K562 (cell line): ENCODE data around the gene HOMEZ. TPM values are rescaled to one million over a fixed set of nuclear protein-coding genes. Genes with fewer than 3 reads are reported as not detected.

Source experiments
- ADNP ChIP-seq: fragments of 200-800 bp; sonication (Bioruptor generic); IDR thresholded peaks from 2 replicates; pipeline ENCODE4 v1.6.1; 2016; ENCODE audit warnings: missing genetic modification characterization, missing compliant biosample characterization
- ATF6 ChIP-seq: sonication (generic); formaldehyde crosslinking; IDR thresholded peaks from 2 replicates; pipeline ENCODE4 v1.4.0; 2020; ENCODE audit warnings: mild to moderate bottlenecking, missing genetic modification reagents
- CREBBP ChIP-seq: IDR thresholded peaks from one replicate; pipeline ENCODE4 v1.6.1; 2012; ENCODE audit warnings: low read depth, mild to moderate bottlenecking, control low read depth, inconsistent platforms, low read length
- DNMT1 ChIP-seq: fragments of 450-650 bp; IDR thresholded peaks from 2 replicates; pipeline ENCODE4 v1.6.1; 2016; ENCODE audit warnings: antibody characterized with exemption, mild to moderate bottlenecking
- ETV6 ChIP-seq, 3 experiments: fragments of 150-350 bp in 1 of 3; sonication (generic) in 1 of 3; formaldehyde crosslinking in 1 of 3; IDR thresholded peaks; 2 replicates each; pipeline versions ENCODE4 v1.6.1 to v1.8.0; 2014 to 2022; ENCODE audit warnings: borderline replicate concordance in 2 of 3, low read depth in 2 of 3, antibody characterized with exemption in 1 of 3, low read length in 1 of 3, mild to moderate bottlenecking in 1 of 3, missing genetic modification reagents in 1 of 3
- KAT7 ChIP-seq: sonication (generic); formaldehyde crosslinking; IDR thresholded peaks from 2 replicates; pipeline ENCODE4 v1.8.0; 2022; ENCODE audit warnings: missing genetic modification reagents, mild to moderate bottlenecking, borderline replicate concordance
- MYC ChIP-seq, 2 experiments: fragments of 250-450 bp in 1 of 2; sonication (Bioruptor Pico) in 1 of 2; IDR thresholded peaks; 2 replicates each; pipeline versions ENCODE4 v1.5.1 to v1.6.1; 2012 to 2021; ENCODE audit warnings: low read depth in 2 of 2, borderline replicate concordance in 1 of 2, improper control_type of control experiment in 1 of 2, low read length in 1 of 2, mild to moderate bottlenecking in 1 of 2, moderate library complexity in 1 of 2
- OTX1 ChIP-seq: fragments of 450-650 bp; formaldehyde crosslinking; IDR thresholded peaks from 2 replicates; pipeline ENCODE4 v1.4.0; 2022; ENCODE audit warnings: mild to moderate bottlenecking
- PRMT5 ChIP-seq: sonication (generic); formaldehyde crosslinking; IDR thresholded peaks from 2 replicates; pipeline ENCODE4 v1.5.0; 2020; ENCODE audit warnings: missing genetic modification reagents
- RBM25 ChIP-seq: fragments of 200-400 bp; formaldehyde crosslinking; IDR thresholded peaks from 2 replicates; pipeline ENCODE4 v1.6.1; 2018; ENCODE audit warnings: low read length, low read depth, moderate library complexity; ENCODE audit not compliant: severe bottlenecking
- SRSF3 ChIP-seq: fragments of 200-400 bp; formaldehyde crosslinking; IDR thresholded peaks from 2 replicates; pipeline ENCODE4 v1.6.1; 2016; ENCODE audit warnings: mild to moderate bottlenecking, low read length, moderate library complexity; ENCODE audit not compliant: insufficient read depth
- TCF7 ChIP-seq: sonication (generic); IDR thresholded peaks from 2 replicates; pipeline ENCODE4 v1.6.1; 2016; ENCODE audit warnings: antibody characterized with exemption, borderline replicate concordance
- TRIM25 ChIP-seq: fragments of 450-650 bp; IDR thresholded peaks from 2 replicates; pipeline ENCODE4 v1.7.0; 2016; ENCODE audit warnings: borderline replicate concordance
- TSHZ1 ChIP-seq: fragments of 250-450 bp; sonication (Bioruptor Pico); IDR thresholded peaks from 2 replicates; pipeline ENCODE4 v1.4.0; 2020; ENCODE audit warnings: mild to moderate bottlenecking, moderate library complexity
- ZBTB17 ChIP-seq: fragments of 450-650 bp; formaldehyde crosslinking; IDR thresholded peaks from 2 replicates; pipeline ENCODE4 v1.4.0; 2020; ENCODE audit warnings: mild to moderate bottlenecking
- ZBTB2 ChIP-seq: fragments of 450-650 bp; IDR thresholded peaks from 2 replicates; pipeline ENCODE4 v1.6.1; 2016; ENCODE audit warnings: antibody characterized with exemption
- ZNF695 ChIP-seq: fragments of 450-650 bp; formaldehyde crosslinking; IDR thresholded peaks from 2 replicates; pipeline ENCODE4 v1.4.0; 2020; ENCODE audit warnings: mild to moderate bottlenecking, moderate library complexity
- polyA plus RNA-seq, 8 experiments: library from polyadenylated mRNA; depleted of rRNA in 4 of 8; stranded (reverse) in 5 of 8; unstranded in 3 of 8; fragments of >200 nt; fragmentation: Nextera tagmentation in 2 of 8; fragmentation: Illumina TruSeq in 1 of 8; extraction: Ambion mirVana in 2 of 8; extraction: Trizol in 1 of 8; gene quantifications; 2 replicates each; pipeline versions ENCODE4 v1.2.1 to v1.2.3, GENCODE V29; 2011 to 2014; ENCODE audit warnings: inconsistent platforms in 1 of 8, missing spikeins in 1 of 8
- total RNA-seq, 7 experiments: library from RNA; depleted of rRNA in 6 of 7; stranded (reverse); fragments of >200 nt in 6 of 7; fragmentation: Illumina TruSeq in 2 of 7; extraction: Trizol in 2 of 7; gene quantifications; 2 replicates each; pipeline versions ENCODE4 v1.2.1 to v1.2.3, GENCODE V29; 2011 to 2021; ENCODE audit warnings: low replicate concordance in 1 of 7

HOMEZ gene
- total and polyA plus RNA-seq, 9 of the 15 experiments (the other 6 are each of a cell fraction or from before 2014, with no cell fraction given), result 3.0 to 30.2 (median 16.9) TPM

GRCh38 chr14:23302290-23303225, 16.6 kb upstream of the HOMEZ start, which contains the start of gene PPP1R3E (continued):
- TF ChIP-seq TSHZ1 (CRISPR knock-in tag), result no peak
- no peak for TF ChIP-seq OTX1
- TF ChIP-seq ZNF695 (CRISPR knock-in tag), result no peak
- TF ChIP-seq TRIM25, result no peak
- TF ChIP-seq ADNP (tag), result no peak
- no peak for TF ChIP-seq PRMT5 (CRISPR knock-in tag)
- peak; percentile 41; the same call in 1 of the 2 replicates for TF ChIP-seq ZBTB2
- TF ChIP-seq CREBBP, result no peak
- no peak for TF ChIP-seq DNMT1
- TF ChIP-seq KAT7 (CRISPR knock-in tag), result peak; percentile 51; the same call in 1 of the 2 replicates
- TF ChIP-seq RBM25, result no peak
- no peak; the same call in 1 of the 2 replicates for TF ChIP-seq MYC (IDR thresholded peaks at IDR 0.05; ENCODE audit: low read depth, low read length)
- no peak for TF ChIP-seq MYC (CRISPR knock-in tag; IDR thresholded peaks at IDR 0.05; ENCODE audit: borderline replicate concordance, low read depth)
- TF ChIP-seq TCF7, result no peak
- TF ChIP-seq ATF6 (CRISPR knock-in tag), result 0 out of 2 replicates have a peak, but pooled peaks have one; percentile 41
- no peak for TF ChIP-seq SRSF3
- no peak for TF ChIP-seq ETV6 (IDR thresholded peaks at IDR 0.05; ENCODE audit: borderline replicate concordance in 1 of 2, low read depth in 2 of 2, low read length in 1 of 2)
- TF ChIP-seq ETV6 (CRISPR knock-in tag; IDR thresholded peaks at IDR 0.05; ENCODE audit: borderline replicate concordance), result no peak
- no peak; the same call in 1 of the 2 replicates for TF ChIP-seq ZBTB17 (CRISPR knock-in tag)
